K562 (cell line): ENCODE measurements around the gene CCR6. TPM values are rescaled to one million over a fixed set of nuclear protein-coding genes. Genes with fewer than 3 reads are reported as not detected.

Experiments used
- ATAC-seq: fragments of 200-7000 bp; cut with Tn5 transposase; 3 replicates; pipeline ENCODE4 v1.9.1; 2020; ENCODE audit warnings: moderate library complexity
- BruUV-seq: library from RNA; stranded (reverse); fragments of 400-500 nt; replicated peaks from 2 replicates; lab custom pipeline; 2021; lab: Mats Ljungman, UMichigan
- CTCF ChIA-PET: fragments of 300-600 bp; formaldehyde crosslinking; extraction: SDS; loops from one replicate; lab custom pipeline; 2021; ENCODE audit warnings: low intra/inter-chr PET ratio; lab: Yijun Ruan, JAX
- POLR2A ChIA-PET: fragments of 300-600, 350-650 bp; sonication (Branson Sonifier 250); formaldehyde crosslinking; extraction: SDS; loops from one replicate; lab custom pipeline; 2021; ENCODE audit warnings: antibody characterized with exemption, inconsistent platforms; lab: Yijun Ruan, JAX
- DNase-seq, 4 experiments: peaks; one replicate each; pipeline versions ENCODE4 v3.0.0 to v3.0.0-alpha.2; 2011 to 2018; ENCODE audit warnings: low spot score in 3 of 4, mixed read lengths in 3 of 4; ENCODE audit errors: extremely low read depth in 1 of 4
- FAIRE-seq: peaks from 2 replicates; lab custom pipeline; 2011; peaks lifted over from hg19 to GRCh38; lab: Jason Lieb, UNC
- H2AFZ ChIP-seq: 2 replicates; pipeline ENCODE4 v1.6.0; 2011; ENCODE audit warnings: low read depth, low read length, control low read depth, inconsistent platforms
- H3K27ac ChIP-seq: fragments of 200-600 bp; 3 replicates; pipeline ENCODE4 v1.8.0; 2011; ENCODE audit warnings: low read depth, mild to moderate bottlenecking, control low read depth, inconsistent platforms, low read length, moderate library complexity, mixed read lengths; ENCODE audit errors: extremely low read depth
- H3K27me3 ChIP-seq, 2 experiments: fragments of 300-600 bp in 1 of 2; 2 replicates in 1 of 2; 3 replicates in 1 of 2; pipeline versions ENCODE4 v1.6.0 to v1.8.0; 2011; ENCODE audit warnings: inconsistent platforms in 2 of 2, low read length in 2 of 2, mild to moderate bottlenecking in 1 of 2, mixed read lengths in 1 of 2, moderate library complexity in 1 of 2; ENCODE audit not compliant: control insufficient read depth in 2 of 2, insufficient read depth in 2 of 2
- H3K36me3 ChIP-seq: fragments of 300-600 bp; 3 replicates; pipeline ENCODE4 v1.8.0; 2011; ENCODE audit warnings: mild to moderate bottlenecking, low read length, inconsistent platforms; ENCODE audit not compliant: control insufficient read depth, insufficient read depth
- H3K4me1 ChIP-seq, 2 experiments: fragments of 200-600 bp in 1 of 2; replicated peaks in 1 of 2; 2 replicates in 1 of 2; 3 replicates in 1 of 2; pipeline versions ENCODE4 v1.5.1 to v1.8.0; 2011; ENCODE audit warnings: inconsistent platforms in 2 of 2, low read length in 2 of 2, mild to moderate bottlenecking in 1 of 2, mixed read lengths in 1 of 2, moderate library complexity in 1 of 2; ENCODE audit not compliant: control insufficient read depth in 2 of 2, insufficient read depth in 2 of 2
- H3K4me2 ChIP-seq: 2 replicates; pipeline ENCODE4 v1.6.1; 2011; ENCODE audit warnings: low read length, control low read depth, inconsistent platforms, mixed read lengths; ENCODE audit not compliant: insufficient read depth
- H3K4me3 ChIP-seq: fragments of 200-600 bp; sonication (generic), shearing (Covaris generic); 2 replicates; pipeline ENCODE4 v1.5.1; 2016; ENCODE audit warnings: control low read depth, inconsistent platforms
- H3K79me2 ChIP-seq: fragments of 200-600 bp; 3 replicates; pipeline ENCODE4 v1.8.0; 2011; ENCODE audit warnings: low read length, inconsistent platforms; ENCODE audit not compliant: control insufficient read depth, insufficient read depth
- H3K9ac ChIP-seq, 2 experiments: 2 replicates each; pipeline versions ENCODE4 v1.6.0 to v1.6.1; 2011; ENCODE audit warnings: low read depth in 2 of 2, low read length in 2 of 2, control low read depth in 1 of 2, inconsistent platforms in 1 of 2, mild to moderate bottlenecking in 1 of 2, mixed read lengths in 1 of 2; ENCODE audit not compliant: insufficient read depth in 1 of 2
- H3K9me1 ChIP-seq: one replicate; pipeline ENCODE4 v1.6.0; 2011; ENCODE audit warnings: inconsistent platforms, mild to moderate bottlenecking, low read length, moderate library complexity; ENCODE audit not compliant: control insufficient read depth, insufficient read depth
- H3K9me3 ChIP-seq: replicated peaks from 2 replicates; pipeline ENCODE4 v1.5.1; 2011; ENCODE audit warnings: low read depth, low read length, inconsistent platforms; ENCODE audit not compliant: control insufficient read depth, insufficient read depth
- H4K20me1 ChIP-seq: replicated peaks from 2 replicates; pipeline ENCODE4 v1.6.1; 2011; ENCODE audit warnings: low read length, inconsistent platforms, mixed read lengths; ENCODE audit not compliant: control insufficient read depth, insufficient read depth
- ADNP ChIP-seq: fragments of 200-800 bp; sonication (Bioruptor generic); IDR thresholded peaks from 2 replicates; pipeline ENCODE4 v1.6.1; 2016; ENCODE audit warnings: missing genetic modification characterization, missing compliant biosample characterization
- C11orf30 ChIP-seq: fragments of 450-650 bp; IDR thresholded peaks from 2 replicates; pipeline ENCODE4 v1.6.1; 2016; ENCODE audit warnings: low read depth, mild to moderate bottlenecking
- E2F3 ChIP-seq: fragments of 250-450 bp; sonication (Bioruptor Pico); IDR thresholded peaks from 2 replicates; pipeline ENCODE4 v1.4.0; 2020; ENCODE audit warnings: mild to moderate bottlenecking
- ELF2 ChIP-seq: fragments of 250-450 bp; sonication (Bioruptor Pico); IDR thresholded peaks from 2 replicates; pipeline ENCODE4 v1.5.0; 2021; ENCODE audit warnings: mild to moderate bottlenecking
- POLR2A ChIP-seq: fragments of 450-650 bp; conservative IDR thresholded peaks from 2 replicates; pipeline ENCODE4 v1.6.1; 2016
- POLR3G ChIP-seq: IDR thresholded peaks from 2 replicates; pipeline ENCODE4 v1.6.1; 2011; ENCODE audit not compliant: insufficient read length, insufficient replicate concordance; ENCODE audit errors: extremely low read depth
- PRPF4 ChIP-seq: fragments of 200-400 bp; formaldehyde crosslinking; IDR thresholded peaks from one replicate; pipeline ENCODE4 v1.6.1; 2017; ENCODE audit warnings: low read length, low read depth, mild to moderate bottlenecking; ENCODE audit not compliant: insufficient read depth, poor library complexity, severe bottlenecking
- SLC30A9 ChIP-seq: fragments of 250-450 bp; sonication (Bioruptor Pico); IDR thresholded peaks from 2 replicates; pipeline ENCODE4 v1.8.0; 2022; ENCODE audit warnings: mild to moderate bottlenecking, moderate library complexity
- SRF ChIP-seq, 2 experiments: fragments of 250-450, 450-650 bp in 1 of 2; sonication (Bioruptor Pico) in 1 of 2; sonication (generic) in 1 of 2; formaldehyde crosslinking; IDR thresholded peaks; 2 replicates each; pipeline versions ENCODE4 v1.5.0 to v1.5.1; 2020 to 2022; ENCODE audit warnings: mild to moderate bottlenecking in 1 of 2, missing genetic modification reagents in 1 of 2
- ZBTB8A ChIP-seq: fragments of 450-650 bp; IDR thresholded peaks from 2 replicates; pipeline ENCODE4 v1.6.1; 2018; ENCODE audit warnings: mild to moderate bottlenecking, moderate library complexity; ENCODE audit not compliant: partially characterized antibody
- ZNF146 ChIP-seq: IDR thresholded peaks from one replicate; pipeline ENCODE4 v1.6.1; 2018; ENCODE audit warnings: missing compliant biosample characterization; ENCODE audit not compliant: unreplicated experiment
- ZSCAN29 ChIP-seq: fragments of 450-650 bp; IDR thresholded peaks from 2 replicates; pipeline ENCODE4 v1.6.1; 2017
- ZZZ3 ChIP-seq: fragments of 450-650 bp; IDR thresholded peaks from 2 replicates; pipeline ENCODE4 v1.6.1; 2016; ENCODE audit warnings: antibody characterized with exemption, mild to moderate bottlenecking, moderate library complexity
- WGBS: fragments of 100-300 bp; shearing (Covaris generic); methylation state at CpG from one replicate; pipeline ENCODE4 v1.1.6; 2016; ENCODE audit warnings: low coverage, mixed read lengths; ENCODE audit not compliant: insufficient coverage; ENCODE audit errors: missing lambda C conversion rate; 5-methylcytosine and 5-hydroxymethylcytosine counted together
- in situ Hi-C: fragments of 300-500 bp; cut with MboI; formaldehyde crosslinking; loops from 4 replicates; pipeline ENCODE4 v1.15.0; 2018; ENCODE audit warnings: inconsistent platforms, mixed read lengths
- intact Hi-C: fragments of 100-400 bp; cut with micrococcal nuclease; formaldehyde crosslinking; loops from 2 replicates; pipeline ENCODE4 v1.14.2; 2022
- polyA plus RNA-seq, 8 experiments: library from polyadenylated mRNA; depleted of rRNA in 4 of 8; stranded (reverse) in 5 of 8; unstranded in 3 of 8; fragments of >200 nt; fragmentation: Nextera tagmentation in 2 of 8; fragmentation: Illumina TruSeq in 1 of 8; extraction: Ambion mirVana in 2 of 8; extraction: Trizol in 1 of 8; gene quantifications; 2 replicates each; pipeline versions ENCODE4 v1.2.1 to v1.2.3, GENCODE V29; 2011 to 2014; ENCODE audit warnings: inconsistent platforms in 1 of 8, missing spikeins in 1 of 8
- total RNA-seq, 7 experiments: library from RNA; depleted of rRNA in 6 of 7; stranded (reverse); fragments of >200 nt in 6 of 7; fragmentation: Illumina TruSeq in 2 of 7; extraction: Trizol in 2 of 7; gene quantifications; 2 replicates each; pipeline versions ENCODE4 v1.2.1 to v1.2.3, GENCODE V29; 2011 to 2021; ENCODE audit warnings: low replicate concordance in 1 of 7
- TF ChIP-seq, protein P1 (sequence below): IDR thresholded peaks from 3 replicates; pipeline ENCODE4 v1.6.1; 2011; ENCODE audit warnings: borderline replicate concordance, mild to moderate bottlenecking, moderate library complexity; ENCODE audit not compliant: insufficient read length; ENCODE audit errors: extremely low read depth
- TF ChIP-seq, protein P2 (sequence below), 2 experiments: IDR thresholded peaks; 2 replicates each; pipeline ENCODE4 v1.6.1; 2012; ENCODE audit warnings: improper control_type of control experiment in 2 of 2, low read depth in 2 of 2, low read length in 2 of 2, borderline replicate concordance in 1 of 2
- TF ChIP-seq, protein P3 (sequence below): fragments of 450-650 bp; IDR thresholded peaks from 2 replicates; pipeline ENCODE4 v1.7.1; 2018; ENCODE audit warnings: mild to moderate bottlenecking, low read depth; ENCODE audit not compliant: partially characterized antibody

The CCR6 gene
- total and polyA plus RNA-seq, 9 of the 15 experiments (the other 6 are each of a cell fraction or from before 2014, with no cell fraction given), result not detected

DNA sequence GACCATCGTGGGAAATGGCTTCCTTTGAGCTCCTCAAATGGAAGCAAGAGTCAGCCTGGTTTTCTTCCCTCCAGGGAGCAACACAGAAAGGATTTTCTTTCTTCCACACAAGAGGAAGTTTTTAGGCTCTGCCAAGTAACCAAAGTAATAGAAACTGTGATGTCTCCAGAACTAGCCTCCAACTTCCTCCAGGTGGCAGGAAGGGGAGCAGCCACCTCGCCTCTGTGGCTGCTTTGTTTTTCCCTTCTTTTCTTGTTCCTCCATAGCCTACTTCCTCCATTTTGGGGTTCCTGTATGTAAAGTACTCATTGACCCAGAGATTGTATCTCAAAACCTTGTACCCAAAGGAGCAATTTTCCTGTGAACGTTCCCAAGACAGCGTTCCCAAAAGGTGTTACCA lies 32.7 kb upstream of the CCR6 start:
- WGBS, result 3% methylated on average over 4 of the region's 4 CpGs
- ATAC-seq (no peak), DNase-seq (no peak), FAIRE-seq (no peak)
- Histone ChIP-seq H2AFZ (no peak overlapping the region), H3K27me3 (peaks cover 32 to 55% of the 10 kb centered on the region in 2 experiments), H3K4me3 (no peak overlapping the region), H3K9me1 (no peaks in the 10 kb centered on the region), H4K20me1 (no peaks in the 10 kb centered on the region), H3K27ac (no peak overlapping the region), H3K9ac (no peak overlapping the region), H3K79me2 (no peaks in the 10 kb centered on the region), H3K36me3 (no peaks in the 10 kb centered on the region), H3K9me3 (no peaks in the 10 kb centered on the region), H3K4me1 (peaks cover 0 to 9% of the 10 kb centered on the region in 2 experiments; a peak in 1 of 5 replicates), H3K4me2 (no peak overlapping the region)
- CTCF ChIA-PET, result no interaction called here
- POLR2A ChIA-PET, result no interaction called here
- no TSS peak for BruUV-seq
- in situ Hi-C loops (no loop called here), intact Hi-C loops (no loop called here)
- TF ChIP-seq, protein P1, sequence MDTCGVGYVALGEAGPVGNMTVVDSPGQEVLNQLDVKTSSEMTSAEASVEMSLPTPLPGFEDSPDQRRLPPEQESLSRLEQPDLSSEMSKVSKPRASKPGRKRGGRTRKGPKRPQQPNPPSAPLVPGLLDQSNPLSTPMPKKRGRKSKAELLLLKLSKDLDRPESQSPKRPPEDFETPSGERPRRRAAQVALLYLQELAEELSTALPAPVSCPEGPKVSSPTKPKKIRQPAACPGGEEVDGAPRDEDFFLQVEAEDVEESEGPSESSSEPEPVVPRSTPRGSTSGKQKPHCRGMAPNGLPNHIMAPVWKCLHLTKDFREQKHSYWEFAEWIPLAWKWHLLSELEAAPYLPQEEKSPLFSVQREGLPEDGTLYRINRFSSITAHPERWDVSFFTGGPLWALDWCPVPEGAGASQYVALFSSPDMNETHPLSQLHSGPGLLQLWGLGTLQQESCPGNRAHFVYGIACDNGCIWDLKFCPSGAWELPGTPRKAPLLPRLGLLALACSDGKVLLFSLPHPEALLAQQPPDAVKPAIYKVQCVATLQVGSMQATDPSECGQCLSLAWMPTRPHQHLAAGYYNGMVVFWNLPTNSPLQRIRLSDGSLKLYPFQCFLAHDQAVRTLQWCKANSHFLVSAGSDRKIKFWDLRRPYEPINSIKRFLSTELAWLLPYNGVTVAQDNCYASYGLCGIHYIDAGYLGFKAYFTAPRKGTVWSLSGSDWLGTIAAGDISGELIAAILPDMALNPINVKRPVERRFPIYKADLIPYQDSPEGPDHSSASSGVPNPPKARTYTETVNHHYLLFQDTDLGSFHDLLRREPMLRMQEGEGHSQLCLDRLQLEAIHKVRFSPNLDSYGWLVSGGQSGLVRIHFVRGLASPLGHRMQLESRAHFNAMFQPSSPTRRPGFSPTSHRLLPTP, result no peak
- TF ChIP-seq ZZZ3 (no peak), ZNF146 (no peak), E2F3 (CRISPR knock-in tag) (no peak), ZBTB8A (no peak), POLR2A (no peak), SLC30A9 (CRISPR knock-in tag) (no peak), ADNP (tag) (no peak), POLR3G (no peak), PRPF4 (no peak), SRF (CRISPR knock-in tag; IDR thresholded peaks at IDR 0.05) (no peak), ELF2 (CRISPR knock-in tag) (no peak), ZSCAN29 (no peak), C11orf30 (no peak)
- TF ChIP-seq, protein P2, sequence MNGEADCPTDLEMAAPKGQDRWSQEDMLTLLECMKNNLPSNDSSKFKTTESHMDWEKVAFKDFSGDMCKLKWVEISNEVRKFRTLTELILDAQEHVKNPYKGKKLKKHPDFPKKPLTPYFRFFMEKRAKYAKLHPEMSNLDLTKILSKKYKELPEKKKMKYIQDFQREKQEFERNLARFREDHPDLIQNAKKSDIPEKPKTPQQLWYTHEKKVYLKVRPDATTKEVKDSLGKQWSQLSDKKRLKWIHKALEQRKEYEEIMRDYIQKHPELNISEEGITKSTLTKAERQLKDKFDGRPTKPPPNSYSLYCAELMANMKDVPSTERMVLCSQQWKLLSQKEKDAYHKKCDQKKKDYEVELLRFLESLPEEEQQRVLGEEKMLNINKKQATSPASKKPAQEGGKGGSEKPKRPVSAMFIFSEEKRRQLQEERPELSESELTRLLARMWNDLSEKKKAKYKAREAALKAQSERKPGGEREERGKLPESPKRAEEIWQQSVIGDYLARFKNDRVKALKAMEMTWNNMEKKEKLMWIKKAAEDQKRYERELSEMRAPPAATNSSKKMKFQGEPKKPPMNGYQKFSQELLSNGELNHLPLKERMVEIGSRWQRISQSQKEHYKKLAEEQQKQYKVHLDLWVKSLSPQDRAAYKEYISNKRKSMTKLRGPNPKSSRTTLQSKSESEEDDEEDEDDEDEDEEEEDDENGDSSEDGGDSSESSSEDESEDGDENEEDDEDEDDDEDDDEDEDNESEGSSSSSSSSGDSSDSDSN (IDR thresholded peaks at IDR 0.05; ENCODE audit: borderline replicate concordance in 1 of 2, low read depth in 2 of 2, low read length in 2 of 2), result no peak
- TF ChIP-seq, protein P3, sequence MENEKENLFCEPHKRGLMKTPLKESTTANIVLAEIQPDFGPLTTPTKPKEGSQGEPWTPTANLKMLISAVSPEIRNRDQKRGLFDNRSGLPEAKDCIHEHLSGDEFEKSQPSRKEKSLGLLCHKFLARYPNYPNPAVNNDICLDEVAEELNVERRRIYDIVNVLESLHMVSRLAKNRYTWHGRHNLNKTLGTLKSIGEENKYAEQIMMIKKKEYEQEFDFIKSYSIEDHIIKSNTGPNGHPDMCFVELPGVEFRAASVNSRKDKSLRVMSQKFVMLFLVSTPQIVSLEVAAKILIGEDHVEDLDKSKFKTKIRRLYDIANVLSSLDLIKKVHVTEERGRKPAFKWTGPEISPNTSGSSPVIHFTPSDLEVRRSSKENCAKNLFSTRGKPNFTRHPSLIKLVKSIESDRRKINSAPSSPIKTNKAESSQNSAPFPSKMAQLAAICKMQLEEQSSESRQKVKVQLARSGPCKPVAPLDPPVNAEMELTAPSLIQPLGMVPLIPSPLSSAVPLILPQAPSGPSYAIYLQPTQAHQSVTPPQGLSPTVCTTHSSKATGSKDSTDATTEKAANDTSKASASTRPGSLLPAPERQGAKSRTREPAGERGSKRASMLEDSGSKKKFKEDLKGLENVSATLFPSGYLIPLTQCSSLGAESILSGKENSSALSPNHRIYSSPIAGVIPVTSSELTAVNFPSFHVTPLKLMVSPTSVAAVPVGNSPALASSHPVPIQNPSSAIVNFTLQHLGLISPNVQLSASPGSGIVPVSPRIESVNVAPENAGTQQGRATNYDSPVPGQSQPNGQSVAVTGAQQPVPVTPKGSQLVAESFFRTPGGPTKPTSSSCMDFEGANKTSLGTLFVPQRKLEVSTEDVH, result no peak
